NCI-H510A treated with DMSO at 0.1 percent for 48 hours (cell line): ENCODE results near the gene RSAD1.

Source experiments
- DNase-seq: peaks from one replicate; lab custom pipeline; 2025; lab: John Stamatoyannopoulos, UW

Gene RSAD1

GRCh38 chr17:50495217-50495823, 16.7 kb downstream of the RSAD1 start:
- DNase-seq = no peak

GRCh38 chr17:50495918-50496317, 17.3 kb downstream of the RSAD1 start:
- DNase-seq = no peak

DNA sequence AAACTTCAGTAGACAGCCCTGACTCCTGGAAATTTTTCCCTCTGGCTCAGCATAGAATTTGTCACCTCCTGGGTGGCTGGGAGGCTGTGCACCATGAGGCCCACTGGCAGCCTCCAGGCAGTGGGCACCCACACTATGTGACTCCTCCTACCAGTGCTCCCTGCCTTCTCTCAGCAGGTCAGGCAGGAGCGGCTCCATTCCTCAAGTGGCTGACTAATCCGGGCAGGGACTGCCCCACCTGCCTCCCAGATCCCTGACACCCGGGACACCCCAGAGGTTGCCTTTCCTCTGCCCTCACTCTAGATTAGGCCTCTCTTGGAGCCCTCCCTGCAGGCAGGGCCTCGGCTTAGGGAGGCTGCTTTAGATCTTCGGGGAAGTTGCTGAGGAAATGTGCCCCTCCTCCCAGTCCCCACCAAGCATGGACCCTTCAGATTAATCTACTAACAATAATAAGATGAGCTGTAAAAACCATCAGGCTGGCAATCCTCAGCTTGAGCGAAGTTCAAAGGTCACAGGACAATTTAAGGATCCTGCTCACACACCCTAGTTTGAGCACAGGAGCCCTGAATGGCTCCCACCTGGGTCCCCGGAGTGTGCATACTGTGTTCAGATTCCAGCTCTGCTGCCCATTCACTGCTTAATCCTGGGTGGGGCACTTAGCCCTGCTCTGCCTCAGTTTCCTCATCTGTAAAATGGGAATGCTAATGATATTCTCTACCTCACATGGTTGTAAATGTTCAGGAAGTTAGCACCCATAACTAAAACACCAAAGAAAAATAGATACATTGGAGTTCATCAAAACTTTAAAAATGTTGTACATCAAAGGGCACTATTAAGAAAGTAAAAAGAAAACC, 19.6 kb downstream of the RSAD1 start:
- DNase-seq = no peak

GRCh38 chr17:50499270-50499669, 20.6 kb downstream of the RSAD1 start:
- no peak for DNase-seq

DNA sequence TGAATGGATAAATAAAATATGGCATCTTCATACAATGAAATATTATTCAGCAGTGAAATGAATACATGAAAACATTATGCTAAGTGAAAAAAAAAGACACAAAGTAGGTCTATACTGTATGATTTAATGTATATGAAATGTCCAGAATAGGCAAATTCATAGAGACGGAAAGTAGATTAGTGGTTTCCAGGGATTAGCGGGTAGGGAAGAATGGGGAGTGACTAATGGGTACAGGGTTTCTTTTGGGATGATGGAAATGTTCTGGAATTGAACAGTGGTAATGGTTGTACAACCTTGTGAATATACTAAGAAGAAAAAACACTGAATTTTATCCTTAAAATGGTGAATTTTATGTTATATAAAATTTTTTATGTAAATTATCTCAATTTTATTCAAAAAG, 21.1 kb downstream of the RSAD1 start:
- DNase-seq = no peak

- peak; percentile 25 for DNase-seq
These were observed 22.4 kb downstream of the RSAD1 start for GRCh38 chr17:50501054-50501453.

DNA sequence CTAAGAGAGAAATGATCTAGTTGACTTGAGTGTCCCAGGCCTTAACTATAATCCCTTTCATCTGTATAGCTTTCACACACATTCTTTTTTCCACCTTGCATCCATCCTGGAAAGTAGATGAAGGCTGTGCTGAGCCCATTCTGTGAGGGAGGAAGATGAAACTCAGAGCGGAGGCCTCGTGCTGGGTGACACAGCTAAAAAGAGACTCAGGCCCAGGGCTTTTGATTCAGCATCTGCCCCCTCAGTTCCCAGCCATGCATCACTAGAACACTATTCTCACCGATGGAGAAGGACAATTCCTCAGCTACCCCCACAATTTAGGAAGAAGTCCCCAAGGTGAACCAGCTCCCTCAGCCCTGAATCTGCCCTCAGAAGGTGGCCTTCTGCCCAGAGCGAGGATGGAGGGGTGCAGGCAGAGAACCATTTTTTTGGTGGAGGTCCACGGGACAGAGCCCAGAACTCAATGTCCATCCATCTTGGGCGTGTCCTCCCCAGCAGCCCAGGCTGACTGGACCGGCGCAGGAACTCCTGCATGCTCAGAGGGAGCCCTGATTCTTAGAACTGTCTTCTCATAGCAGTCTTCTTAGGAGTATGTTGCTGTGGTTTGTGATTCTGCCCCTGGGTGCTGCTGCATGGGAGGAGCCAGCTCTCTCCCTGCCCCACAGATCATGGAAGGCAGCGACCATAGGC, 23.8 kb downstream of the RSAD1 start:
- no peak for DNase-seq

GRCh38 chr17:50505591-50506130, 27.0 kb downstream of the RSAD1 start:
- no peak for DNase-seq

DNA sequence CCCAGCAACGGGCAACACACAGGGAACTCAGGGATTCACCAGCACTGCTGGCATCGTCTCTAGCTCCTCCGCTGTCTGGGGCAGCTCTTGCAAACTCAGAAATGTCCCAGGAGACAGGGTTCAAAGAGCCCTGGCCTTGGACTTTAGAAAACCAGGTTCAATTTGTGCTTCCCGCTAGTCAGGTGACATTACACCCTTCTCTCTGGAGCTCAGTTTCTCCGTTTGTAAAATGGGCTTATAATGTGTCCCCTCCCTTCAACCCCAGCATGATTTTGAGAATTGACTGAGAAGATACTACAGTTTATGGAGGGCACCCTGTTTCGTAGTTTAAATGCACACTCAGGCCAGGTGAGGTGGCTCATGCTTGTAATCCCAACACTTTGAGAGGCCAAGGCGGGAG, 27.6 kb downstream of the RSAD1 start:
- DNase-seq = no peak

GRCh38 chr17:50507871-50508572, 29.4 kb downstream of the RSAD1 start, which contains the start of gene MYCBPAP:
MYCBPAP (plus strand) TSS chr17:50508439; CDS start chr17:50508675, 236 bp downstream.
- DNase-seq = peak; percentile 67

GRCh38 chr17:50508573-50509460, 30.2 kb downstream of the RSAD1 start:
- DNase-seq = no peak

DNA sequence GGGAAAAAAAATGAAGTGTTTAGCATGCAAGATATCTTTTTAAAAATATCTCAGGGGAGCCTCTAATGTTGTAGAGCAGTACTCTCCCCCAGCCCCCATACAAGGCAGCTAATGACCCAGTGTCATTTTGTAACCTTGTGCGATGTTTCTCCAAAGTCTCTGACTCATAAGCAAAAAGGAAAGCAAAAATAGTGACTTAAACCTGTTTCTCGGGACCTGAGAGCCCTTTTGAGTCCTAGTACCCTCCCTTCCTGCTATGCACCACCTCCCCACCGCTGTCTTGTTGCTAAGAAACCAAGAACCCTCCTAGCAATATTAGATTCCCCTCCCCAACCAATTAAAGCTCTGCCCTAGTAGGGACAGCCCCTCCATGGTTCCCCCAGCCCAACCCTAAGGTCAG, 32.4 kb downstream of the RSAD1 start:
- no peak for DNase-seq

- DNase-seq = no peak
These were observed 34.8 kb downstream of the RSAD1 start for GRCh38 chr17:50513495-50513894.

DNA sequence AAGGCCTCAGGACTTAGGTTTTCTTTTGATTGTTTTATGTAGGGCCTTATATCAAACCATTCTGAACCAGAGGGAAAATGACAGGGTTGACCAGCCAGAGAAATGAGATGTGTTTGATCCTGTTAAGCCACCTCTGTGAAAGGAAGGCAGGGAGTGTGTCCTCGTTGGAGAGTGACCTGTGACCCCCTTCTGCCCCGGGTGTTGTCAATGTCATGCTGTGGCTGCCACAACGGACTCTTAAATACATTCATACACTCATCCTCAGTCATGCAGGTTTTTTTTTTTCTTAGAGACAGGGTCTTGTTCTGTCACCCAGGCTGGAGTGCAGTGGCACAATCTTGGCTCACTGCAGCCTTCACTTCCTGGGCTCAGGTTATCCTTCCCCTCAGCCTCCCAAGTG, 35.7 kb downstream of the RSAD1 start:
- no peak for DNase-seq

GRCh38 chr17:50514936-50515702, 36.5 kb downstream of the RSAD1 start:
- no peak for DNase-seq

DNA sequence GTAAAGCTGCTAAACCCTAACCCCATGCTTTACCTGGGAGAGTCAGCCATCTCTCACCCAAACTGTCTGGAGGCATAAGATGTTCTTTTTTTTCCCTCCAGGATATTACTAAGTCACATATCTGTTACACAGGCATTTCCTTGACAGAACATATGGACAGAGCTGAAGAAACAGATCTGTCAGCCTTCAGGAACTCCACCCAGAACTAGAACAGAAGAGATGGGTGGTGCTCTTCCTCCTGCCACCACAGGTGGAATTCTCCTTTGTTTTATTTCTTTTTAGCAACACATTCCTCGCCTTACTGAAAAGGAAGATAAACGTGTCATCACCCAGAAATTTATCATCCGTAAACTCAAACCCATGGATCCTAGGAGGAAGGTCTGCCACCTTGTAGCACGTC, 38.4 kb downstream of the RSAD1 start:
- DNase-seq = no peak

GRCh38 chr17:50517504-50518383, 39.1 kb downstream of the RSAD1 start:
- no peak for DNase-seq

DNA sequence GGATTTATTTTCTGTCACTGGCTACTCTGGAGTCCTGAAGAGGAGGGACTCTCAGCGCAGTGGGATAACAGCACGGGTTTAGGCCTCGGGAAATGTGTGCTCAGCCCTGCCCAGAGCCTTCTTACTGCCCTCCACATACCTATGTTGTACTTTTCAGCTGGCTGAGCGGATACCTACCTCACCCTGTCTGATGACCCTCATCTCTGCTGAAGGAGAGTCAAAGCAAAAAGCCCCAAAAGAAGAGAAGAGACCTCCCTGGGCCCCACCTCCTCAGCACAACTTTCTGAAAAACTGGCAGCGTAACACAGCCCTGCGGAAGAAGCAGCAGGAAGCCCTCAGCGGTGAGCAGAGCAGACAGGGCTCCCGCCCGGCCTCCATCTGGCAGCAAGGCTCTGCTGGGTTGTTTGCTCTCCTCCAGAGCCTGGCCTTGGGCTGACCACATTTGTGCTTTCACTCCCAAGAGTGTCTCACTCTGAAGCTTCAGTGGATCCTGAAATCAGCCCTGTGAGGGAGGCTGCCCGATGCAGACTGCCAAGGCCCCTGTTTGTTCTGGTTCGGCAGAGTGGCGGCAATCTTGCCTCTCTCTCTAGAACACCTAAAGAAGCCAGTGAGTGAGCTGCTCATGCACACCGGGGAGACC, 39.8 kb downstream of the RSAD1 start:
- peak; percentile 50 for DNase-seq
